DOHH2 (cell line): ENCODE data around the gene FCN1.

Source experiments
- EZH2phosphoT487 ChIP-seq: fragments of 200-600 bp; sonication (generic); IDR thresholded peaks from 2 replicates; pipeline ENCODE4 v1.6.1; 2017; ENCODE audit warnings: borderline replicate concordance, mild to moderate bottlenecking, antibody characterized with exemption, low read length, moderate library complexity, mixed read lengths
- TF ChIP-seq, protein P1 (sequence below): fragments of 200-600 bp; sonication (generic); IDR thresholded peaks from one replicate; pipeline ENCODE4 v1.5.1; 2014; ENCODE audit warnings: antibody characterized with exemption, mild to moderate bottlenecking, low read depth, low read length; ENCODE audit not compliant: poor library complexity, severe bottlenecking

DNA sequence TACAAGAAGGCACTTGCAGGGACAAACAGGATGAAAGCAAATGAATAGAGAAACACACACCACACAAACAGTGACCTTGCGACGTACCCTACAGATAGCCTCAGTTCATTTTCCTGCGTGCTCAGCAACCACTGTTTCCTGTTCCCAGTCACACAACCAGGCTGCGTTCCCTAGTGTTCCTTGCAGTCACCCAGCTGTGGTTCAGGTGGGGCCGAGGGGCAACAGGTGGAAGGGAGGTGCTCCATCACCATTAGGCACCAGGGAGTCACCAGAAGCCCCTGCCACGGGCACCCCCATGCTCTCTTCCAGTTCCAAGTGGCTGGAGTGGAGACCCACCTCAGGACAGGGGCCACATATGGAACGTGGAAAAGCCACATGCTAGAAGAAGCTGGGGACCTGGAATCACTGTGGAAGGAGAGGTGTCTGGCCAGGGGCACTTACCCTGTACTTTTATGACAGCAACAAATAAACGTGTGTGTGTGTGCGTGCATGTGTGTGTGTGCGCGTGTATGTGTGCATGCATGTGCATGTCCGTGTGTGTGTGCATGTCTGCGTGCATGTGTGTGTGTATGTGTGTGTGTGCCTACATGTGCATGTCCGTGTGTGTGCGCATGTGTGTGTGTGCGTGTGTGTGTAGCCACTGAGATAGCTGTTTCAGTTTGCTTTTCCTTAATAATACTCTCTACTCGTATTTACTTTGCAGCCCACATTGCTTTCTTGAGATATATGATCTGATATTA is 55.9 kb downstream of the FCN1 start:
- TF ChIP-seq, protein P1, sequence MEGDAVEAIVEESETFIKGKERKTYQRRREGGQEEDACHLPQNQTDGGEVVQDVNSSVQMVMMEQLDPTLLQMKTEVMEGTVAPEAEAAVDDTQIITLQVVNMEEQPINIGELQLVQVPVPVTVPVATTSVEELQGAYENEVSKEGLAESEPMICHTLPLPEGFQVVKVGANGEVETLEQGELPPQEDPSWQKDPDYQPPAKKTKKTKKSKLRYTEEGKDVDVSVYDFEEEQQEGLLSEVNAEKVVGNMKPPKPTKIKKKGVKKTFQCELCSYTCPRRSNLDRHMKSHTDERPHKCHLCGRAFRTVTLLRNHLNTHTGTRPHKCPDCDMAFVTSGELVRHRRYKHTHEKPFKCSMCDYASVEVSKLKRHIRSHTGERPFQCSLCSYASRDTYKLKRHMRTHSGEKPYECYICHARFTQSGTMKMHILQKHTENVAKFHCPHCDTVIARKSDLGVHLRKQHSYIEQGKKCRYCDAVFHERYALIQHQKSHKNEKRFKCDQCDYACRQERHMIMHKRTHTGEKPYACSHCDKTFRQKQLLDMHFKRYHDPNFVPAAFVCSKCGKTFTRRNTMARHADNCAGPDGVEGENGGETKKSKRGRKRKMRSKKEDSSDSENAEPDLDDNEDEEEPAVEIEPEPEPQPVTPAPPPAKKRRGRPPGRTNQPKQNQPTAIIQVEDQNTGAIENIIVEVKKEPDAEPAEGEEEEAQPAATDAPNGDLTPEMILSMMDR = no peak
- TF ChIP-seq EZH2phosphoT487 = no peak
